Neural cell (in vitro differentiated cells): ENCODE measurements around the gene CCR6. TPM values are rescaled to one million over a fixed set of nuclear protein-coding genes. Genes with fewer than 3 reads are reported as not detected.

Source experiments
- H2AFZ ChIP-seq: fragments of 200-600, 300-800 bp; sonication (generic), shearing (Covaris generic); 2 replicates; pipeline ENCODE4 v1.6.0; 2014; ENCODE audit warnings: low read depth, mild to moderate bottlenecking, antibody characterized with exemption, low read length, moderate library complexity
- H3F3A ChIP-seq: fragments of 200-600 bp; shearing (Covaris generic); 2 replicates; pipeline ENCODE4 v1.6.1; 2016; ENCODE audit warnings: mild to moderate bottlenecking, moderate library complexity, mixed read lengths, antibody characterized with exemption, low read length; ENCODE audit not compliant: insufficient read depth, poor library complexity, severe bottlenecking
- H3K27ac ChIP-seq: fragments of 200-600, 300-800 bp; sonication (generic), shearing (Covaris generic); 2 replicates; pipeline ENCODE4 v1.5.1; 2014; ENCODE audit warnings: mild to moderate bottlenecking, low read length, moderate library complexity
- H3K27me3 ChIP-seq: fragments of 300-800, 200-600 bp; sonication (generic), shearing (Covaris generic); 2 replicates; pipeline ENCODE4 v1.6.0; 2014; ENCODE audit warnings: mild to moderate bottlenecking, low read depth, low read length, moderate library complexity; ENCODE audit not compliant: insufficient read depth
- H3K36me3 ChIP-seq: fragments of 300-800, 200-600 bp; sonication (generic), shearing (Covaris generic); 2 replicates; pipeline ENCODE4 v1.5.1; 2014; ENCODE audit warnings: mild to moderate bottlenecking, antibody characterized with exemption, low read length, moderate library complexity; ENCODE audit not compliant: insufficient read depth
- H3K4me2 ChIP-seq: fragments of 300-800, 200-600 bp; sonication (generic), shearing (Covaris generic); 2 replicates; pipeline ENCODE4 v1.6.0; 2014; ENCODE audit warnings: mild to moderate bottlenecking, low read length
- H3K4me3 ChIP-seq: fragments of 300-800, 200-600 bp; sonication (generic), shearing (Covaris generic); 2 replicates; pipeline ENCODE4 v1.5.1; 2014; ENCODE audit warnings: mild to moderate bottlenecking, low read length, moderate library complexity
- H3K79me2 ChIP-seq: fragments of 200-600 bp; shearing (Covaris generic); replicated peaks from 2 replicates; pipeline ENCODE4 v1.6.0; 2014; ENCODE audit warnings: mild to moderate bottlenecking, low read length, moderate library complexity; ENCODE audit not compliant: insufficient read depth
- H3K9ac ChIP-seq: fragments of 300-800, 200-600 bp; sonication (generic), shearing (Covaris generic); 2 replicates; pipeline ENCODE4 v1.6.1; 2016; ENCODE audit warnings: mild to moderate bottlenecking, low read length, mixed read lengths
- H3K9me2 ChIP-seq: fragments of 200-600 bp; shearing (Covaris generic); 2 replicates; pipeline ENCODE4 v1.6.1; 2016; ENCODE audit warnings: mild to moderate bottlenecking, low read length, mixed read lengths; ENCODE audit not compliant: insufficient read depth
- H3K9me3 ChIP-seq: fragments of 200-600, 300-800 bp; sonication (generic), shearing (Covaris generic); 2 replicates; pipeline ENCODE4 v1.6.1; 2016; ENCODE audit warnings: mild to moderate bottlenecking, mixed run types, low read length, moderate library complexity, mixed read lengths
- H4K20me1 ChIP-seq: fragments of 200-600 bp; shearing (Covaris generic); 2 replicates; pipeline ENCODE4 v1.6.1; 2016; ENCODE audit warnings: mild to moderate bottlenecking, mixed run types; ENCODE audit not compliant: insufficient read depth
- EP300 ChIP-seq: fragments of 450-650 bp; conservative IDR thresholded peaks from 2 replicates; pipeline ENCODE4 v1.6.1; 2014; ENCODE audit warnings: antibody characterized with exemption, mild to moderate bottlenecking, moderate library complexity; ENCODE audit not compliant: poor library complexity, severe bottlenecking
- EZH2 ChIP-seq: fragments of 200-600, 300-800 bp; shearing (Covaris generic), sonication (generic); IDR thresholded peaks from 2 replicates; pipeline ENCODE4 v1.6.1; 2014; ENCODE audit warnings: antibody characterized with exemption, low read length, borderline replicate concordance, mild to moderate bottlenecking; ENCODE audit not compliant: insufficient read depth, poor library complexity, severe bottlenecking
- MXI1 ChIP-seq: fragments of 450-650 bp; conservative IDR thresholded peaks from 2 replicates; pipeline ENCODE4 v1.6.1; 2014; ENCODE audit warnings: antibody characterized with exemption, mild to moderate bottlenecking; ENCODE audit not compliant: poor library complexity, severe bottlenecking
- POLR2AphosphoS5 ChIP-seq: IDR thresholded peaks from 2 replicates; pipeline ENCODE4 v1.6.1; 2012
- RAD21 ChIP-seq: fragments of 450-650 bp; conservative IDR thresholded peaks from 2 replicates; pipeline ENCODE4 v1.6.1; 2014; ENCODE audit warnings: antibody characterized with exemption, mild to moderate bottlenecking, moderate library complexity
- SMC3 ChIP-seq: fragments of 450-650 bp; conservative IDR thresholded peaks from 2 replicates; pipeline ENCODE4 v1.6.1; 2014; ENCODE audit warnings: antibody characterized with exemption, mild to moderate bottlenecking, moderate library complexity; ENCODE audit not compliant: poor library complexity
- TAF1 ChIP-seq: IDR thresholded peaks from 2 replicates; pipeline ENCODE4 v1.6.1; 2012; ENCODE audit warnings: low read depth
- polyA plus RNA-seq: library from polyadenylated mRNA; depleted of rRNA; stranded (reverse); fragments of >200 nt; gene quantifications from 2 replicates; pipeline ENCODE4 v1.2.3, GENCODE V29; 2014
- TF ChIP-seq, protein P1 (sequence below): fragments of 450-650 bp; IDR thresholded peaks from 2 replicates; pipeline ENCODE4 v1.5.1; 2014; ENCODE audit warnings: antibody characterized with exemption, mild to moderate bottlenecking, moderate library complexity; ENCODE audit not compliant: poor library complexity, severe bottlenecking
- TF ChIP-seq, protein P2 (sequence below): IDR thresholded peaks from 2 replicates; pipeline ENCODE4 v1.6.1; 2012; ENCODE audit warnings: borderline replicate concordance

The CCR6 gene
- polyA plus RNA-seq, 1 donor from 2014 or later, result not detected

DNA sequence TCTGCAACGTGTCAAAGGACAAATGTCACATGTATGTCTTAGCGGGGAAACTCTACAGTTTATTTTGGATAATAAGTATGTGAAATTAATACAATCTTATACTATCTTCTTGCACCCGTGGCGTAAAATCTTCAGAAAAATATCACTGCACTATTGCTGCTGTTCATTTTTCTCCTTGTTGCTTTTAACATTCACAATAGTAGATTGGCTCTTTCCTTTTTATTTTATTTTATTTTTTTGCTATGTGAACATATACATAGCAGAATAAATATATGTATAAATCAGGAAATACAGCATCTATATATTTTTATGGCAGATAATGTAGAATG, 19.5 kb downstream of the CCR6 start:
- no peaks in the 10 kb centered on the region for H3K9me2 ChIP-seq
- no peak overlapping the region for H3K27ac ChIP-seq
- H3K4me2 ChIP-seq, result no peak overlapping the region
- no peak overlapping the region for H3K9ac ChIP-seq
- no peaks in the 10 kb centered on the region for H3K27me3 ChIP-seq
- no peaks in the 10 kb centered on the region for H3K79me2 ChIP-seq
- TF ChIP-seq MXI1, result no peak
- TF ChIP-seq, protein P1, sequence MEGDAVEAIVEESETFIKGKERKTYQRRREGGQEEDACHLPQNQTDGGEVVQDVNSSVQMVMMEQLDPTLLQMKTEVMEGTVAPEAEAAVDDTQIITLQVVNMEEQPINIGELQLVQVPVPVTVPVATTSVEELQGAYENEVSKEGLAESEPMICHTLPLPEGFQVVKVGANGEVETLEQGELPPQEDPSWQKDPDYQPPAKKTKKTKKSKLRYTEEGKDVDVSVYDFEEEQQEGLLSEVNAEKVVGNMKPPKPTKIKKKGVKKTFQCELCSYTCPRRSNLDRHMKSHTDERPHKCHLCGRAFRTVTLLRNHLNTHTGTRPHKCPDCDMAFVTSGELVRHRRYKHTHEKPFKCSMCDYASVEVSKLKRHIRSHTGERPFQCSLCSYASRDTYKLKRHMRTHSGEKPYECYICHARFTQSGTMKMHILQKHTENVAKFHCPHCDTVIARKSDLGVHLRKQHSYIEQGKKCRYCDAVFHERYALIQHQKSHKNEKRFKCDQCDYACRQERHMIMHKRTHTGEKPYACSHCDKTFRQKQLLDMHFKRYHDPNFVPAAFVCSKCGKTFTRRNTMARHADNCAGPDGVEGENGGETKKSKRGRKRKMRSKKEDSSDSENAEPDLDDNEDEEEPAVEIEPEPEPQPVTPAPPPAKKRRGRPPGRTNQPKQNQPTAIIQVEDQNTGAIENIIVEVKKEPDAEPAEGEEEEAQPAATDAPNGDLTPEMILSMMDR, result peak; percentile 10
- no peak for TF ChIP-seq RAD21
- H3K4me3 ChIP-seq, result no peak overlapping the region
- no peaks in the 10 kb centered on the region for H3K9me3 ChIP-seq
- no peak overlapping the region for H2AFZ ChIP-seq
- peaks cover 3% of the 10 kb centered on the region for H3F3A ChIP-seq
- H4K20me1 ChIP-seq, result no peaks in the 10 kb centered on the region
- no peaks in the 10 kb centered on the region for H3K36me3 ChIP-seq

DNA sequence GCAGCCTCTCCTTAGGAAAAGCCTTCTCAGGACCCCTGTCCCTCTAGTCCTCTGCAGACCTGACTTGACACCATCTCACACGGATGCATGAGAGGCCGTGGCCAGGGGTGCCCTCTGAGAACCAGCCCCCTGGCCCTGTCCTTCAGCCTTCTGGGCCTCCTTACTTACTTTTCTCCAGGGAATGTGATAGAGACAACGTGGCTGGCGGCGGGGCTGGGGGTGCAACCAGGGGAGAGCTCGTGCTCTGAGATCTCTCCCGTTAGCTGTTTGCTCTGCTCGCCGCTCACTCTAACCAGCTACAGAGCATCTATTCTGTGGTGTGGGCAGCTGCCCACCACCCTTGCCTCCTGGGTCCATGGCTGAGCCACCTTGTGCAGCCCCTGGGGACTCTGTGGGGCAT, 20.1 kb downstream of the CCR6 start:
- no peaks in the 10 kb centered on the region for H3K79me2 ChIP-seq

DNA sequence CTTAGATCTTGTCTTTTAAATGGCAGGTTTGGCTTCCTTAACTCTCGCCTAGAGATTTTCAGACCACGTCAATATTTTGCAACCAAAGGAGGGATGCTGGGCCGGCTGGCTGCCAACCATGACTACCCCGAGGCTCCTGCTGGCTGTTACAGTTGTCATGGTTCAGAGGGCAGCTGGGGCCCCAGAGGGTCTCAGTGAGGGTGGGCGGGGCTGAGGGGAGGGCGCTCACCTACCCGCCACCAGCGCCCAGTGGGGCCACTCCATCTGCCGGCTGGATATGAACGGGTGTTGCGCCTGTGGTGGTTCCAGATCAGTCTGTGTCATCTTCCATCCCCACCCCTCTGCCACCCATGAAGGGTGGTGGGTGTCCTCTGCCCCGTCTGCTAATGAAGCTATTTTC, 22.6 kb downstream of the CCR6 start:
- Histone ChIP-seq H3K9ac (no peak overlapping the region), H3F3A (no peaks in the 10 kb centered on the region), H4K20me1 (no peaks in the 10 kb centered on the region), H3K4me3 (no peak overlapping the region), H3K27ac (no peak overlapping the region), H3K9me3 (no peaks in the 10 kb centered on the region), H3K36me3 (no peaks in the 10 kb centered on the region), H3K79me2 (no peaks in the 10 kb centered on the region), H3K9me2 (no peaks in the 10 kb centered on the region), H2AFZ (no peak overlapping the region), H3K4me2 (no peak overlapping the region), H3K27me3 (no peaks in the 10 kb centered on the region)
- TF ChIP-seq TAF1 (no peak), SMC3 (no peak), EP300 (no peak), EZH2 (no peak), RAD21 (no peak), MXI1 (no peak), POLR2AphosphoS5 (no peak)
- TF ChIP-seq, protein P1, result no peak
- TF ChIP-seq, protein P2, sequence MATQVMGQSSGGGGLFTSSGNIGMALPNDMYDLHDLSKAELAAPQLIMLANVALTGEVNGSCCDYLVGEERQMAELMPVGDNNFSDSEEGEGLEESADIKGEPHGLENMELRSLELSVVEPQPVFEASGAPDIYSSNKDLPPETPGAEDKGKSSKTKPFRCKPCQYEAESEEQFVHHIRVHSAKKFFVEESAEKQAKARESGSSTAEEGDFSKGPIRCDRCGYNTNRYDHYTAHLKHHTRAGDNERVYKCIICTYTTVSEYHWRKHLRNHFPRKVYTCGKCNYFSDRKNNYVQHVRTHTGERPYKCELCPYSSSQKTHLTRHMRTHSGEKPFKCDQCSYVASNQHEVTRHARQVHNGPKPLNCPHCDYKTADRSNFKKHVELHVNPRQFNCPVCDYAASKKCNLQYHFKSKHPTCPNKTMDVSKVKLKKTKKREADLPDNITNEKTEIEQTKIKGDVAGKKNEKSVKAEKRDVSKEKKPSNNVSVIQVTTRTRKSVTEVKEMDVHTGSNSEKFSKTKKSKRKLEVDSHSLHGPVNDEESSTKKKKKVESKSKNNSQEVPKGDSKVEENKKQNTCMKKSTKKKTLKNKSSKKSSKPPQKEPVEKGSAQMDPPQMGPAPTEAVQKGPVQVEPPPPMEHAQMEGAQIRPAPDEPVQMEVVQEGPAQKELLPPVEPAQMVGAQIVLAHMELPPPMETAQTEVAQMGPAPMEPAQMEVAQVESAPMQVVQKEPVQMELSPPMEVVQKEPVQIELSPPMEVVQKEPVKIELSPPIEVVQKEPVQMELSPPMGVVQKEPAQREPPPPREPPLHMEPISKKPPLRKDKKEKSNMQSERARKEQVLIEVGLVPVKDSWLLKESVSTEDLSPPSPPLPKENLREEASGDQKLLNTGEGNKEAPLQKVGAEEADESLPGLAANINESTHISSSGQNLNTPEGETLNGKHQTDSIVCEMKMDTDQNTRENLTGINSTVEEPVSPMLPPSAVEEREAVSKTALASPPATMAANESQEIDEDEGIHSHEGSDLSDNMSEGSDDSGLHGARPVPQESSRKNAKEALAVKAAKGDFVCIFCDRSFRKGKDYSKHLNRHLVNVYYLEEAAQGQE, result no peak

More for the DNA sequence above, 20.1 kb downstream of the CCR6 start:
- no peak overlapping the region for H3K27ac ChIP-seq
- H3K4me3 ChIP-seq, result no peak overlapping the region
- TF ChIP-seq EP300 (no peak), EZH2 (no peak)
- TF ChIP-seq, protein P2, result no peak
- H3K9me3 ChIP-seq, result no peaks in the 10 kb centered on the region
- peaks cover 3% of the 10 kb centered on the region for H3F3A ChIP-seq
- H4K20me1 ChIP-seq, result no peaks in the 10 kb centered on the region
- no peak overlapping the region for H3K4me2 ChIP-seq
- H3K9me2 ChIP-seq, result no peaks in the 10 kb centered on the region
- no peak overlapping the region for H3K9ac ChIP-seq
- no peak overlapping the region for H2AFZ ChIP-seq
- H3K36me3 ChIP-seq, result no peaks in the 10 kb centered on the region
- H3K27me3 ChIP-seq, result no peaks in the 10 kb centered on the region
